ENCODE results near the gene GPR161.

GPR161 gene

GRCh38 chr1:168083456-168084325 is 53.0 kb downstream of the GPR161 start:
- ChIA-PET CTCF (interaction anchor here (0.6 to 1.8 kb wide), 6 partner anchors 9 to 923 kb away, joined by 3 to 15 read pairs (median 3); partner anchors contain the start of gene DCAF6), POLR2A (no interaction called here)
- DNase-seq (ENCODE audit: extremely low spot score) = peak; percentile 6
- TF ChIP-seq SP1 (IDR thresholded peaks at IDR 0.05) (no peak), FOXK2 (IDR thresholded peaks at IDR 0.05) (no peak), L3MBTL2 (conservative IDR thresholded peaks at IDR 0.05) (no peak), CTBP1 (IDR thresholded peaks at IDR 0.05; ENCODE audit: borderline replicate concordance) (no peak), SUZ12 (IDR thresholded peaks at IDR 0.05) (no peak), NFRKB (IDR thresholded peaks at IDR 0.05) (no peak), FOXM1 (IDR thresholded peaks at IDR 0.05; ENCODE audit: borderline replicate concordance) (no peak), ELF4 (IDR thresholded peaks at IDR 0.05) (no peak), ZNF384 (IDR thresholded peaks at IDR 0.05) (no peak), HDGF (IDR thresholded peaks at IDR 0.05; ENCODE audit: borderline replicate concordance) (no peak), TARDBP (IDR thresholded peaks at IDR 0.05) (no peak), ARNT (IDR thresholded peaks at IDR 0.05) (no peak), FOXA1 (IDR thresholded peaks at IDR 0.05) (no peak), LEF1 (IDR thresholded peaks at IDR 0.05; ENCODE audit: borderline replicate concordance) (no peak), BHLHE40 (IDR thresholded peaks at IDR 0.05; ENCODE audit: borderline replicate concordance) (no peak), PKNOX1 (IDR thresholded peaks at IDR 0.05) (no peak)

GRCh38 chr1:168082008-168082876 is 54.5 kb downstream of the GPR161 start:
- CTCF ChIA-PET = interaction anchor here (0.6 to 1.8 kb wide), 28 partner anchors 10 to 808 kb away, joined by 3 to 15 read pairs (median 4); partner anchors contain the start of genes DCAF6, MPC2 and TBX19
- peak; percentile 89 for DNase-seq (ENCODE audit: extremely low spot score)
- POLR2A ChIA-PET = interaction anchor here (1.3 to 1.5 kb wide), 2 partner anchors 146 to 368 kb away, joined by 3 to 14 read pairs; partner anchors contain the start of genes DCAF6 and MPC2
- 0 out of 2 replicates have a peak, but pooled peaks have one; percentile 46 for TF ChIP-seq HDGF (IDR thresholded peaks at IDR 0.05; ENCODE audit: borderline replicate concordance)
- TF ChIP-seq NFRKB (IDR thresholded peaks at IDR 0.05) = no peak

GRCh38 chr1:168081373-168082007 is 55.2 kb downstream of the GPR161 start:
- ChIA-PET POLR2A (interaction anchor here (1.3 to 1.5 kb wide), 2 partner anchors 145 to 368 kb away, joined by 3 to 14 read pairs; partner anchors contain the start of genes DCAF6 and MPC2), CTCF (interaction anchor here (0.6 to 1.8 kb wide), 23 partner anchors 11 to 807 kb away, joined by 3 to 15 read pairs (median 4); partner anchors contain the start of genes DCAF6, MPC2 and TBX19)
- DNase-seq (ENCODE audit: extremely low spot score) = no peak
- TF ChIP-seq L3MBTL2 (conservative IDR thresholded peaks at IDR 0.05) (no peak), BHLHE40 (IDR thresholded peaks at IDR 0.05; ENCODE audit: borderline replicate concordance) (no peak), ELF4 (IDR thresholded peaks at IDR 0.05) (no peak), NFRKB (IDR thresholded peaks at IDR 0.05) (no peak), LEF1 (IDR thresholded peaks at IDR 0.05; ENCODE audit: borderline replicate concordance) (no peak), CTBP1 (IDR thresholded peaks at IDR 0.05; ENCODE audit: borderline replicate concordance) (no peak), FOXK2 (IDR thresholded peaks at IDR 0.05) (no peak)

GRCh38 chr1:168079761-168080160 is 57.0 kb downstream of the GPR161 start:
- no peak for DNase-seq (ENCODE audit: extremely low spot score)
- CTCF ChIA-PET = no interaction called here
- POLR2A ChIA-PET = no interaction called here
- TF ChIP-seq TARDBP (IDR thresholded peaks at IDR 0.05) (no peak), PKNOX1 (IDR thresholded peaks at IDR 0.05) (no peak), FOXM1 (IDR thresholded peaks at IDR 0.05; ENCODE audit: borderline replicate concordance) (no peak), FOXA1 (IDR thresholded peaks at IDR 0.05) (no peak)

GRCh38 chr1:168069384-168069783 is 67.3 kb downstream of the GPR161 start:
- CTCF ChIA-PET = no interaction called here
- DNase-seq (ENCODE audit: extremely low spot score) = no peak

More at GRCh38 chr1:168069384-168069783, 67.3 kb downstream of the GPR161 start:
- TF ChIP-seq PKNOX1 (IDR thresholded peaks at IDR 0.05) (no peak), NFRKB (IDR thresholded peaks at IDR 0.05) (no peak), HDGF (IDR thresholded peaks at IDR 0.05; ENCODE audit: borderline replicate concordance) (no peak), ELF4 (IDR thresholded peaks at IDR 0.05) (no peak), FOXM1 (IDR thresholded peaks at IDR 0.05; ENCODE audit: borderline replicate concordance) (no peak), ARNT (IDR thresholded peaks at IDR 0.05) (no peak), FOXK2 (IDR thresholded peaks at IDR 0.05) (no peak), SUZ12 (IDR thresholded peaks at IDR 0.05) (no peak), L3MBTL2 (conservative IDR thresholded peaks at IDR 0.05) (no peak), CTBP1 (IDR thresholded peaks at IDR 0.05; ENCODE audit: borderline replicate concordance) (no peak), ZNF384 (IDR thresholded peaks at IDR 0.05) (no peak), TARDBP (IDR thresholded peaks at IDR 0.05) (no peak), FOXA1 (IDR thresholded peaks at IDR 0.05) (no peak), LEF1 (IDR thresholded peaks at IDR 0.05; ENCODE audit: borderline replicate concordance) (no peak), BHLHE40 (IDR thresholded peaks at IDR 0.05; ENCODE audit: borderline replicate concordance) (no peak), SP1 (IDR thresholded peaks at IDR 0.05) (no peak)
- POLR2A ChIA-PET = no interaction called here

All from HEK293T (cell line).